Transverse colon (tissue), 4 donors: ENCODE data around the gene DDX49. TPM values are rescaled to one million over a fixed set of nuclear protein-coding genes. Genes with fewer than 3 reads are reported as not detected.
A peak's percentile ranks its signal among the peaks of the same experiment; 100 is the strongest.
"Not testable (repeated sequence)": the region's sequence is repeated elsewhere in the genome, so short reads cannot be mapped to it uniquely, and the experiment has no call there.

Experiments used
- DNase-seq: peaks from one replicate; pipeline ENCODE4 v3.0.0-alpha.2; 2019
- H3K27ac ChIP-seq, 4 donors: fragments of 200-600 bp; sonication (generic); 2 replicates each; pipeline ENCODE4 v1.5.1; 2016 to 2018; ENCODE audit warnings: inconsistent platforms in 4 of 4
- H3K27me3 ChIP-seq: fragments of 200-600 bp; sonication (generic); 2 replicates; pipeline ENCODE4 v1.5.1; 2017; ENCODE audit warnings: inconsistent platforms
- H3K36me3 ChIP-seq, 4 donors: fragments of 200-600 bp; sonication (generic); 2 replicates each; pipeline ENCODE4 v1.5.1; 2017 to 2019; ENCODE audit warnings: inconsistent platforms in 4 of 4
- H3K4me1 ChIP-seq, 4 donors: fragments of 200-600 bp; sonication (generic); 2 replicates each; pipeline ENCODE4 v1.5.1; 2017 to 2020; ENCODE audit warnings: inconsistent platforms in 4 of 4
- H3K4me3 ChIP-seq, 4 donors: fragments of 200-600 bp; sonication (generic); 1 replicate in 1 of 4; 2 replicates in 3 of 4; pipeline versions ENCODE4 v1.5.1 to v1.6.1; 2017 to 2019; ENCODE audit warnings: inconsistent platforms in 4 of 4
- H3K9me3 ChIP-seq, 2 donors: fragments of 200-600 bp; sonication (generic); 2 replicates each; pipeline ENCODE4 v1.5.1; 2017 to 2019; ENCODE audit warnings: inconsistent platforms in 2 of 2
- EP300 ChIP-seq: sonication (generic); formaldehyde crosslinking; IDR thresholded peaks from one replicate; pipeline ENCODE4 v1.6.1; 2017; ENCODE audit warnings: antibody characterized with exemption, low read depth
- POLR2A ChIP-seq: fragments of 450-650 bp; IDR thresholded peaks from one replicate; pipeline ENCODE4 v1.6.1; 2016; ENCODE audit warnings: antibody characterized with exemption, mild to moderate bottlenecking, moderate library complexity
- POLR2AphosphoS5 ChIP-seq, 3 donors: sonication (generic); formaldehyde crosslinking; IDR thresholded peaks; one replicate each; pipeline ENCODE4 v1.6.1; 2016; ENCODE audit warnings: antibody characterized with exemption in 3 of 3
- WGBS, 2 donors: methylation state at CpG; one replicate each; pipeline ENCODE4 v1.1.5; 2018; ENCODE audit warnings: low coverage in 1 of 2; 5-methylcytosine and 5-hydroxymethylcytosine counted together
- in situ Hi-C, 4 donors: fragments of 200-750 bp; cut with MboI; loops; one replicate each; pipeline versions ENCODE4 v1.15.0 to v1.15.1; 2017; ENCODE audit warnings: low sequenced_read_pairs in 3 of 4, low pct_ligation_motif_present in 1 of 4, low pct_unique_long_range_greater_than_20kb in 1 of 4
- intact Hi-C: fragments of 100-400 bp; cut with DNase I; formaldehyde crosslinking; loops from one replicate; pipeline ENCODE4 v1.15.1; 2023; ENCODE audit warnings: low total_unique reads
- total RNA-seq, 4 donors: library from RNA; depleted of rRNA; stranded (reverse); fragments of >200 nt; gene quantifications; one replicate each; pipeline ENCODE4 v1.1.0, GENCODE V29; 2016
- TF ChIP-seq, protein P1 (sequence below), 5 experiments: fragments of 200-600 bp in 3 of 5; fragments of 450-650 bp in 2 of 5; sonication (generic) in 3 of 5; IDR thresholded peaks; 1 replicate in 2 of 5; 2 replicates in 3 of 5; pipeline ENCODE4 v1.5.1; 2016 to 2017; ENCODE audit warnings: antibody characterized with exemption in 5 of 5, inconsistent platforms in 3 of 5, mild to moderate bottlenecking in 2 of 5, moderate library complexity in 1 of 5

The DDX49 gene
- total RNA-seq, 4 donors from 2014 or later, result 42.1 to 90.8 (median 50.4) TPM

DNA sequence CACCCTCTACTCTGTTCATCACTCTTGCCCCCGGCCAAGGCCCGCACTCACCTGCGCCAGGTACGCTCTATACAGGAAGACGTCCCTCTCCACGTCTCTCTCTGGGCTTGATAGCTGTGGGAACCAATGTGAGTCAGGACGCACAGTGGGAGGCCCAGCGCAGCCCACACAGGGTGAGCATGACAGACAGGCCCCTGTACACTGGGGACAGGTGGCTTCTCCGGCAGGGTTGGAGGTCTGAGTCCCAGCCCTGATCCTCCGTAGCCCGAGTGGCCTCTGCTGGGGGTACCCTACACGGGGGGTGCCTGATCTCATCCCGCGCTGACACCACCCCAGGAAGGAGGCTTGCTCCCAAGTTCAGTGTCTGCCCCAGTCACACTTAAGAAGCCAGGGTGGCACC lies 6.6 kb upstream of the DDX49 start:
- Histone ChIP-seq H3K27me3 (no peaks in the 10 kb centered on the region), H3K36me3 (peaks cover 0 to 4% (median 0%) of the 10 kb centered on the region in 4 donors), H3K4me1 (peaks cover 6 to 12% (median 8%) of the 10 kb centered on the region in 4 donors), H3K9me3 (no peaks in the 10 kb centered on the region), H3K27ac (no peak overlapping the region), H3K4me3 (no peak overlapping the region)
- no peak for DNase-seq
- in situ Hi-C loops, result no loop called here
- no peak for TF ChIP-seq POLR2AphosphoS5 (IDR thresholded peaks at IDR 0.05)
- intact Hi-C loops, result no loop called here
- WGBS, 2 donors, result 98% methylated on average over 12 of the region's 14 CpGs; no CpG with 5 or more reads in 1 of the 2 donors

DNA sequence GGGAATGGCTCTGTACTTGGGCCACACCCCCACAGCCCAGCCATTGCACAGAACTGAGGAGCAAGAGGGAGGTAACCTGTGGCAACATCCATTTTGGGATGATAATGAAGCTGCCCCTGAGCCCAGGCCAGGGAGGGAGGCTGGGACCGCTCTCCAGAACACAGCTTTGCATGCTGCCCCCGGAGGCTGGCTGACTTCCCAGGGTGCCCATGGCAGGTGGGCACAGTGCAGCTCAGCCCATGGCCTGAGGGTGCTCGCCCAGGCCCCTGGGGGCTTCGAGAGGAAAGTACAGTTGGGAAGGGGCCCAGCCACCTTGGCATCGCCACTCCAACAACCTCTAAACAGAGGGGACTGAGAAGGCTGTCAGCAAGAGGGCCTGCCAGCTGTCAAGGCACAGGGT lies 6.0 kb upstream of the DDX49 start:
- Histone ChIP-seq H3K9me3 (no peaks in the 10 kb centered on the region), H3K36me3 (peaks cover 0 to 4% (median 0%) of the 10 kb centered on the region in 4 donors), H3K4me3 (no peak overlapping the region), H3K27me3 (no peaks in the 10 kb centered on the region), H3K4me1 (peaks cover 6 to 18% (median 13%) of the 10 kb centered on the region in 4 donors), H3K27ac (no peak overlapping the region)
- DNase-seq, result no peak
- in situ Hi-C loops (no loop called here), intact Hi-C loops (no loop called here)
- TF ChIP-seq EP300, result no peak
- no peak for TF ChIP-seq POLR2AphosphoS5 (IDR thresholded peaks at IDR 0.05)
- TF ChIP-seq, protein P1, sequence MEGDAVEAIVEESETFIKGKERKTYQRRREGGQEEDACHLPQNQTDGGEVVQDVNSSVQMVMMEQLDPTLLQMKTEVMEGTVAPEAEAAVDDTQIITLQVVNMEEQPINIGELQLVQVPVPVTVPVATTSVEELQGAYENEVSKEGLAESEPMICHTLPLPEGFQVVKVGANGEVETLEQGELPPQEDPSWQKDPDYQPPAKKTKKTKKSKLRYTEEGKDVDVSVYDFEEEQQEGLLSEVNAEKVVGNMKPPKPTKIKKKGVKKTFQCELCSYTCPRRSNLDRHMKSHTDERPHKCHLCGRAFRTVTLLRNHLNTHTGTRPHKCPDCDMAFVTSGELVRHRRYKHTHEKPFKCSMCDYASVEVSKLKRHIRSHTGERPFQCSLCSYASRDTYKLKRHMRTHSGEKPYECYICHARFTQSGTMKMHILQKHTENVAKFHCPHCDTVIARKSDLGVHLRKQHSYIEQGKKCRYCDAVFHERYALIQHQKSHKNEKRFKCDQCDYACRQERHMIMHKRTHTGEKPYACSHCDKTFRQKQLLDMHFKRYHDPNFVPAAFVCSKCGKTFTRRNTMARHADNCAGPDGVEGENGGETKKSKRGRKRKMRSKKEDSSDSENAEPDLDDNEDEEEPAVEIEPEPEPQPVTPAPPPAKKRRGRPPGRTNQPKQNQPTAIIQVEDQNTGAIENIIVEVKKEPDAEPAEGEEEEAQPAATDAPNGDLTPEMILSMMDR (IDR thresholded peaks at IDR 0.05), result no peak
- no peak for TF ChIP-seq POLR2A
- 94% methylated on average over 5 of the region's 5 CpGs; no CpG with 5 or more reads in 1 of the 2 donors for WGBS, 2 donors

DNA sequence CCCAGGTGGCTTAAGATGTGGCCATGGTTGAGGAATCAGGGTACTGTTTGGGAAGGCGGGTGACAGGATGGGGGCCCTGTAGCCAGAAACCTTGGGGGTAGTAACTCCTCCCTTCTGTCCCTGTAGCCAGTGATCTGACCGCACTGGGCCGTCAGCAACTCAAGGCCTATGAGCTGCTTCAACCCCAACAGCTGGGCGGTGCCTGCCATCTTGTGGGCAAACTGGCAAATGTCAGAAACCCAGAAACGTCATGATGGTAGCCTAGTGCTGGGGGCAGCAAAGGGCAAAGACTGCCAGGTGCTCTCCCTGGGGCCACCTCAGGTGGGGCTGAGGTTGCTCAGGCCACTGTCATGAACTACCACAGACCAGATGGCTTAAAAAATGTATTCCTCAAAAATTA lies 3.9 kb upstream of the DDX49 start:
- Histone ChIP-seq H3K27me3 (no peaks in the 10 kb centered on the region), H3K36me3 (peaks cover 0 to 4% (median 0%) of the 10 kb centered on the region in 4 donors), H3K27ac (no peak overlapping the region), H3K9me3 (no peaks in the 10 kb centered on the region), H3K4me1 (peaks cover 13 to 29% (median 22%) of the 10 kb centered on the region in 4 donors), H3K4me3 (no peak overlapping the region)
- intact Hi-C loops, result no loop called here
- 47% methylated on average over 5 of the region's 5 CpGs; no CpG with 5 or more reads in 1 of the 2 donors for WGBS, 2 donors
- in situ Hi-C loops, result no loop called here
- TF ChIP-seq POLR2AphosphoS5 (IDR thresholded peaks at IDR 0.05) (no peak), EP300 (no peak), POLR2A (no peak)
- TF ChIP-seq, protein P1 (IDR thresholded peaks at IDR 0.05), result peak in 2 of 5 experiments; percentile 30 to 46
- peak; percentile 39 for DNase-seq

DNA sequence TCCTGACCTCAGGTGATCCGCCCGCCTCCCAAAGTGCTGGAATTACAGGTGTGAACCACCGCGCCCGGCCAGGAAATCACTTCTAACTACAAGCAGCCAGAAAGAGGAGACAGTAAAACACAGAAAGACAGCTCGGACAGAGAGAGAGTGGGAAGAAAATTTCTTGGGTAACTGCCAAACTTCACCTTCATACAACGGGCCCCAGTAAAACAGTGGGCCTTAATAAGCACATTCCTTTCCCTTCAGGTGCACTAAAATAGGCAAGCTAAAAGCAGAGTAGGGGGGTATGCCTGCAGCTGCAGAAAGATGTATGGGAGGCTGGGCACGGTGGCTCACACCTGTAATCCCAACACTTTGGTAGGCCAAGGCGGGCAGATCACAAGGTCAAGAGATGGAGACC lies 1.9 kb upstream of the DDX49 start:
- H3K27me3 ChIP-seq, intact Hi-C loops, H3K9me3 ChIP-seq, DNase-seq, in situ Hi-C loops, H3K27ac ChIP-seq: not testable (repeated sequence)
- Histone ChIP-seq H3K36me3 (peaks cover 0 to 14% (median 6%) of the 10 kb centered on the region in 4 donors), H3K4me3 (peak overlapping the region in 1 of 4 donors; percentile 82), H3K4me1 (peaks cover 14 to 31% (median 25%) of the 10 kb centered on the region in 4 donors)
- WGBS, 2 donors, result 60 to 82% methylated on average over 3 to 9 of the region's 9 CpGs

DNA sequence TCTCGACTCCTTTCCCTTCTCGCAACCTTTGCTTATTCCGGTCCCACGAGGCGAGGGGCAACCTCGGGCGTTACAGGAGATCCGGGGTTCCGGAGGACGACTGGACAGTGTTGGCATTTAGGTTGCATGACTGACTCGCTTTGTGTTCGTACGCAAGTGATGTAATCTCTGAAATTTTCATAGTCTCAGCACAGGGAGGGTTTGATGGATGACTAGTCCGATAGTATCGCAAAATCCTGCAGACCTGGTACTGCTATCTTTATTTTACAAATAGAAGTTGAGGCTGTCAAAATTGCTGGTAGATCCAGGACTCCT lies 342 bp downstream of the DDX49 start:
- peaks cover 14 to 31% (median 25%) of the 10 kb centered on the region in 4 donors for H3K4me1 ChIP-seq

More for the DNA sequence above, 342 bp downstream of the DDX49 start:
- H3K4me3 ChIP-seq, result peak overlapping the region; percentile 77 to 98 (median 83)
- DNase-seq, result no peak
- TF ChIP-seq POLR2A (no peak), POLR2AphosphoS5 (IDR thresholded peaks at IDR 0.05) (no peak)
- WGBS, 2 donors, result 0% methylated on average over 4 to 15 of the region's 15 CpGs
- no peaks in the 10 kb centered on the region for H3K27me3 ChIP-seq
- intact Hi-C loops (no loop called here), in situ Hi-C loops (no loop called here)
- H3K36me3 ChIP-seq, result peaks cover 0 to 27% (median 12%) of the 10 kb centered on the region in 4 donors
- peak overlapping the region; percentile 67 to 99 (median 89) for H3K27ac ChIP-seq
- H3K9me3 ChIP-seq, result no peaks in the 10 kb centered on the region
